ENCODE data around the gene CNN1. TPM values are rescaled to one million over a fixed set of nuclear protein-coding genes. Genes with fewer than 3 reads are reported as not detected.

Gene CNN1
- total and polyA plus RNA-seq, 2 of the 4 experiments (the other 2 are of a cell fraction) = 102 to 196 TPM

- Histone ChIP-seq H2BK120ac (ENCODE audit: low read depth, low read length) (no peak overlapping the region), H2BK20ac (ENCODE audit: low read depth, low read length) (no peak overlapping the region), H2AK5ac (ENCODE audit: low read depth, low read length) (no peak overlapping the region), H3K4me2 (ENCODE audit: low read depth, low read length) (no peak overlapping the region), H3K27me3 (ENCODE audit: control insufficient read depth, insufficient read depth, low read length) (peaks cover 3% of the 10 kb centered on the region; the same call in 1 of the 2 replicates), H4K91ac (ENCODE audit: insufficient read depth, low read depth, low read length) (no peak overlapping the region), H2BK15ac (ENCODE audit: low read depth, low read length) (no peak overlapping the region), H3K79me1 (ENCODE audit: low read depth in 1 of 2, low read length in 2 of 2) (no peaks in the 10 kb centered on the region), H3K56ac (ENCODE audit: extremely low read depth, insufficient read depth, low read length) (no peak overlapping the region), H3K9ac (ENCODE audit: low read depth, low read length) (no peak overlapping the region), H3K14ac (replicated peaks; ENCODE audit: low read depth, low read length) (0 out of 2 replicates have a peak overlapping the region, but pooled peaks have one; percentile 37), H3K23ac (ENCODE audit: low read depth, low read length) (no peak overlapping the region), H3K4me1 (ENCODE audit: control insufficient read depth, insufficient read depth, low read length) (peaks cover 4% of the 10 kb centered on the region), H4K5ac (ENCODE audit: low read depth, low read length) (no peak overlapping the region), H3K9me3 (ENCODE audit: control insufficient read depth, insufficient read depth, low read length) (no peaks in the 10 kb centered on the region), H2AK9ac (replicated peaks; ENCODE audit: low read depth, low read length, poor library complexity) (no peak overlapping the region), H3K36me3 (ENCODE audit: control insufficient read depth, insufficient read depth, low read length) (no peaks in the 10 kb centered on the region), H2BK5ac (ENCODE audit: low read depth, low read length, poor library complexity, severe bottlenecking) (no peak overlapping the region), H3K9me1 (ENCODE audit: insufficient read depth, low read length) (no peaks in the 10 kb centered on the region; the same call in 1 of the 2 replicates), H3K4me3 (ENCODE audit: insufficient read depth, low read depth, low read length) (no peak overlapping the region), H3K18ac (ENCODE audit: low read depth, low read length) (no peak overlapping the region), H3K27ac (ENCODE audit: insufficient read depth, low read length) (no peak overlapping the region), H2AFZ (replicated peaks; ENCODE audit: low read length, poor library complexity) (no peak overlapping the region), H4K8ac (ENCODE audit: low read depth in 2 of 2, low read length in 2 of 2) (0 out of 4 replicates have a peak overlapping the region, but pooled peaks of 1 of the 2 experiments have one; percentile 63), H3K4ac (ENCODE audit: low read depth, low read length) (0 out of 2 replicates have a peak overlapping the region, but pooled peaks have one; percentile 3), H4K20me1 (ENCODE audit: insufficient read depth, low read length) (no peaks in the 10 kb centered on the region)
- intact Hi-C loops (cut with micrococcal nuclease) (no loop called here), dilution Hi-C loops (cut with HindIII; ENCODE audit: low sequenced_read_pairs, unreplicated experiment) (no loop called here), in situ Hi-C loops (cut with MboI; ENCODE audit: low sequenced_read_pairs) (no loop called here)
- WGBS, 2 experiments (ENCODE audit: extremely low coverage in 2 of 2, insufficient read length in 1 of 2) = no CpG with 5 or more reads among the region's 3 CpGs
- no TSS peak for BruUV-seq (replicated peaks)
- TF ChIP-seq POLR2A (IDR thresholded peaks at IDR 0.05; ENCODE audit: low read depth, low read length) = no peak
- TF ChIP-seq RAD21 (IDR thresholded peaks at IDR 0.05; ENCODE audit: low read length) = no peak
- no peak for TF ChIP-seq BHLHE40 (IDR thresholded peaks at IDR 0.05; ENCODE audit: low read depth, low read length)
- no peak for TF ChIP-seq USF2 (IDR thresholded peaks at IDR 0.05; ENCODE audit: low read depth, low read length)
- no peak for TF ChIP-seq MXI1 (IDR thresholded peaks at IDR 0.05; ENCODE audit: borderline replicate concordance, low read depth, low read length)
- TF ChIP-seq FOS (IDR thresholded peaks at IDR 0.05; ENCODE audit: low read depth, low read length) = no peak
- no peak for TF ChIP-seq CEBPB (IDR thresholded peaks at IDR 0.05; ENCODE audit: low read depth, low read length)
- TF ChIP-seq CHD1 (IDR thresholded peaks at IDR 0.05; ENCODE audit: low read depth, low read length) = no peak
- no peak for TF ChIP-seq ELK1 (IDR thresholded peaks at IDR 0.05; ENCODE audit: borderline replicate concordance, low read depth, low read length)
- TF ChIP-seq NFE2L2 (IDR thresholded peaks at IDR 0.05; ENCODE audit: low read depth, low read length) = no peak
- TF ChIP-seq RCOR1 (IDR thresholded peaks at IDR 0.05; ENCODE audit: insufficient replicate concordance, low read length) = no peak
- TF ChIP-seq CTCF (conservative IDR thresholded peaks at IDR 0.05; ENCODE audit: low read depth, low read length) = no peak
- TF ChIP-seq RFX5 (IDR thresholded peaks at IDR 0.05; ENCODE audit: low read depth, low read length) = no peak
- no peak for TF ChIP-seq MAZ (IDR thresholded peaks at IDR 0.05; ENCODE audit: borderline replicate concordance, low read depth, low read length)
- no peak for TF ChIP-seq MAFK (IDR thresholded peaks at IDR 0.05; ENCODE audit: low read depth, low read length)
- no peak for TF ChIP-seq SMC3 (IDR thresholded peaks at IDR 0.05; ENCODE audit: low read depth, low read length)
- ATAC-seq (ENCODE audit: low read depth) (peak; percentile 67), DNase-seq (peak; percentile 52)
- POLR2A ChIA-PET (ENCODE audit: unreplicated experiment) = no interaction called here
- CTCF ChIA-PET = interaction anchor here (1.0 kb wide), 1 partner anchor 20 kb away, joined by 4 read pairs; no protein-coding TSS in a partner anchor
These were observed 43.1 kb downstream of the CNN1 start for GRCh38 chr19:11581740-11582139.

Data from IMR-90 (cell line).